ENCODE measurements around the gene NUBP1. TPM values are rescaled to one million over a fixed set of nuclear protein-coding genes. Genes with fewer than 3 reads are reported as not detected.

NUBP1 gene
- total and polyA plus RNA-seq, 9 of the 15 experiments (the other 6 are each of a cell fraction or from before 2014, with no cell fraction given) = 17.2 to 55.1 (median 35.6) TPM

DNA sequence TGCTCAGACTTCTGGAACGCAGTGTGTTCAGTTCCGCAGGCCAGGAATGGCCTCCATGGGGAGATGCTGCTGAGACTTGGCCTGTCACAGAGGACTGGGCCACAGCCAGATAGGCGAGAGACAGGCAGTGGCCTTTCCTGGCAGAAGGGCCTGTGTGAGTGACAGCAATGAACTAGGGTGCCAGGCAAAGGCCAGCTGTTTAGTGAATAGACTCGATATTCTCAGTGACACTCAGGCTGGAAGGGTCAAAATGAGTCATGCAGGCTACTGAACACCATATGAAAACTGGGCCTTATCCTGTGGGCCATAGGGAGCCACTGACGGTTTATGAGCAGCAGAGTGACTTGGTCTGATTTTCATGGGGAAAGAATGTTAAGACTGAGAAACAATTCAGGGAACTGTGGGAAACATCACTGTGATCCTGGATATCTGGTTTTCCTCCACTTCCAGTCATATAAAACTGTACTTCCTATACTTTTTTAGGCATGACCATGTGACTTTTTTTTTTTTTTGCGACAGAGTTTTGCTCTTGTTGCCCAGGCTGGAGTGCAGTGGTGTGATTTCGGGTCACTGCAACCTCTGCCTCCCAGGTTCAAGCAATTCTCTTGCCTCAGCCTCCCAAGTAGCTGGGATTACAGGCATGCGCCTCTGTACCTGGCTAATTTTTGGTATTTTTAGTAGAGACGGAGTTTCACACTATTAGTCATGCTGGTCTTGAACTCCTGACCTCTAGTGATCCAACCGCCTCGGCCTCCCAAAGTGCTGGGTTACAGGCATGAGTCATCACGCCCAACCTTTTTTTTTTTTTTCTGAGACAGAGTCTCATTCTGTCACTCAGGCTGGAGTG lies 5.2 kb upstream of the NUBP1 start (continued):
- TF ChIP-seq ZNF121 (CRISPR knock-in tag; conservative IDR thresholded peaks at IDR 0.05) (peak; percentile 67), CREM (IDR thresholded peaks at IDR 0.05; ENCODE audit: low read depth) (0 out of 2 replicates have a peak, but pooled peaks have one; percentile 27), FOS (IDR thresholded peaks at IDR 0.05; ENCODE audit: extremely low read depth, insufficient read length) (peak; percentile 57), RBBP5 (IDR thresholded peaks at IDR 0.05; ENCODE audit: borderline replicate concordance, insufficient read depth, low read length, poor library complexity, severe bottlenecking) (peak; percentile 35), ZNF589 (CRISPR knock-in tag; IDR thresholded peaks at IDR 0.05; ENCODE audit: low read depth) (0 out of 2 replicates have a peak, but pooled peaks have one; percentile 45), TAF9B (IDR thresholded peaks at IDR 0.05; ENCODE audit: partially characterized antibody) (peak; percentile 37), MTA2 (IDR thresholded peaks at IDR 0.05; ENCODE audit: low read depth) (0 out of 2 replicates have a peak, but pooled peaks have one; percentile 15), ZNF316 (IDR thresholded peaks at IDR 0.05) (peak; percentile 66; the same call in 1 of the 2 replicates), NCOR1 (IDR thresholded peaks at IDR 0.05) (0 out of 2 replicates have a peak, but pooled peaks have one; percentile 6)
- TF ChIP-seq, protein P1, sequence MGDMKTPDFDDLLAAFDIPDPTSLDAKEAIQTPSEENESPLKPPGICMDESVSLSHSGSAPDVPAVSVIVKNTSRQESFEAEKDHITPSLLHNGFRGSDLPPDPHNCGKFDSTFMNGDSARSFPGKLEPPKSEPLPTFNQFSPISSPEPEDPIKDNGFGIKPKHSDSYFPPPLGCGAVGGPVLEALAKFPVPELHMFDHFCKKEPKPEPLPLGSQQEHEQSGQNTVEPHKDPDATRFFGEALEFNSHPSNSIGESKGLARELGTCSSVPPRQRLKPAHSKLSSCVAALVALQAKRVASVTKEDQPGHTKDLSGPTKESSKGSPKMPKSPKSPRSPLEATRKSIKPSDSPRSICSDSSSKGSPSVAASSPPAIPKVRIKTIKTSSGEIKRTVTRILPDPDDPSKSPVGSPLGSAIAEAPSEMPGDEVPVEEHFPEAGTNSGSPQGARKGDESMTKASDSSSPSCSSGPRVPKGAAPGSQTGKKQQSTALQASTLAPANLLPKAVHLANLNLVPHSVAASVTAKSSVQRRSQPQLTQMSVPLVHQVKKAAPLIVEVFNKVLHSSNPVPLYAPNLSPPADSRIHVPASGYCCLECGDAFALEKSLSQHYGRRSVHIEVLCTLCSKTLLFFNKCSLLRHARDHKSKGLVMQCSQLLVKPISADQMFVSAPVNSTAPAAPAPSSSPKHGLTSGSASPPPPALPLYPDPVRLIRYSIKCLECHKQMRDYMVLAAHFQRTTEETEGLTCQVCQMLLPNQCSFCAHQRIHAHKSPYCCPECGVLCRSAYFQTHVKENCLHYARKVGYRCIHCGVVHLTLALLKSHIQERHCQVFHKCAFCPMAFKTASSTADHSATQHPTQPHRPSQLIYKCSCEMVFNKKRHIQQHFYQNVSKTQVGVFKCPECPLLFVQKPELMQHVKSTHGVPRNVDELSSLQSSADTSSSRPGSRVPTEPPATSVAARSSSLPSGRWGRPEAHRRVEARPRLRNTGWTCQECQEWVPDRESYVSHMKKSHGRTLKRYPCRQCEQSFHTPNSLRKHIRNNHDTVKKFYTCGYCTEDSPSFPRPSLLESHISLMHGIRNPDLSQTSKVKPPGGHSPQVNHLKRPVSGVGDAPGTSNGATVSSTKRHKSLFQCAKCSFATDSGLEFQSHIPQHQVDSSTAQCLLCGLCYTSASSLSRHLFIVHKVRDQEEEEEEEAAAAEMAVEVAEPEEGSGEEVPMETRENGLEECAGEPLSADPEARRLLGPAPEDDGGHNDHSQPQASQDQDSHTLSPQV (IDR thresholded peaks at IDR 0.05) = peak; percentile 55; the same call in 1 of the 2 replicates
- TF ChIP-seq, protein P2, sequence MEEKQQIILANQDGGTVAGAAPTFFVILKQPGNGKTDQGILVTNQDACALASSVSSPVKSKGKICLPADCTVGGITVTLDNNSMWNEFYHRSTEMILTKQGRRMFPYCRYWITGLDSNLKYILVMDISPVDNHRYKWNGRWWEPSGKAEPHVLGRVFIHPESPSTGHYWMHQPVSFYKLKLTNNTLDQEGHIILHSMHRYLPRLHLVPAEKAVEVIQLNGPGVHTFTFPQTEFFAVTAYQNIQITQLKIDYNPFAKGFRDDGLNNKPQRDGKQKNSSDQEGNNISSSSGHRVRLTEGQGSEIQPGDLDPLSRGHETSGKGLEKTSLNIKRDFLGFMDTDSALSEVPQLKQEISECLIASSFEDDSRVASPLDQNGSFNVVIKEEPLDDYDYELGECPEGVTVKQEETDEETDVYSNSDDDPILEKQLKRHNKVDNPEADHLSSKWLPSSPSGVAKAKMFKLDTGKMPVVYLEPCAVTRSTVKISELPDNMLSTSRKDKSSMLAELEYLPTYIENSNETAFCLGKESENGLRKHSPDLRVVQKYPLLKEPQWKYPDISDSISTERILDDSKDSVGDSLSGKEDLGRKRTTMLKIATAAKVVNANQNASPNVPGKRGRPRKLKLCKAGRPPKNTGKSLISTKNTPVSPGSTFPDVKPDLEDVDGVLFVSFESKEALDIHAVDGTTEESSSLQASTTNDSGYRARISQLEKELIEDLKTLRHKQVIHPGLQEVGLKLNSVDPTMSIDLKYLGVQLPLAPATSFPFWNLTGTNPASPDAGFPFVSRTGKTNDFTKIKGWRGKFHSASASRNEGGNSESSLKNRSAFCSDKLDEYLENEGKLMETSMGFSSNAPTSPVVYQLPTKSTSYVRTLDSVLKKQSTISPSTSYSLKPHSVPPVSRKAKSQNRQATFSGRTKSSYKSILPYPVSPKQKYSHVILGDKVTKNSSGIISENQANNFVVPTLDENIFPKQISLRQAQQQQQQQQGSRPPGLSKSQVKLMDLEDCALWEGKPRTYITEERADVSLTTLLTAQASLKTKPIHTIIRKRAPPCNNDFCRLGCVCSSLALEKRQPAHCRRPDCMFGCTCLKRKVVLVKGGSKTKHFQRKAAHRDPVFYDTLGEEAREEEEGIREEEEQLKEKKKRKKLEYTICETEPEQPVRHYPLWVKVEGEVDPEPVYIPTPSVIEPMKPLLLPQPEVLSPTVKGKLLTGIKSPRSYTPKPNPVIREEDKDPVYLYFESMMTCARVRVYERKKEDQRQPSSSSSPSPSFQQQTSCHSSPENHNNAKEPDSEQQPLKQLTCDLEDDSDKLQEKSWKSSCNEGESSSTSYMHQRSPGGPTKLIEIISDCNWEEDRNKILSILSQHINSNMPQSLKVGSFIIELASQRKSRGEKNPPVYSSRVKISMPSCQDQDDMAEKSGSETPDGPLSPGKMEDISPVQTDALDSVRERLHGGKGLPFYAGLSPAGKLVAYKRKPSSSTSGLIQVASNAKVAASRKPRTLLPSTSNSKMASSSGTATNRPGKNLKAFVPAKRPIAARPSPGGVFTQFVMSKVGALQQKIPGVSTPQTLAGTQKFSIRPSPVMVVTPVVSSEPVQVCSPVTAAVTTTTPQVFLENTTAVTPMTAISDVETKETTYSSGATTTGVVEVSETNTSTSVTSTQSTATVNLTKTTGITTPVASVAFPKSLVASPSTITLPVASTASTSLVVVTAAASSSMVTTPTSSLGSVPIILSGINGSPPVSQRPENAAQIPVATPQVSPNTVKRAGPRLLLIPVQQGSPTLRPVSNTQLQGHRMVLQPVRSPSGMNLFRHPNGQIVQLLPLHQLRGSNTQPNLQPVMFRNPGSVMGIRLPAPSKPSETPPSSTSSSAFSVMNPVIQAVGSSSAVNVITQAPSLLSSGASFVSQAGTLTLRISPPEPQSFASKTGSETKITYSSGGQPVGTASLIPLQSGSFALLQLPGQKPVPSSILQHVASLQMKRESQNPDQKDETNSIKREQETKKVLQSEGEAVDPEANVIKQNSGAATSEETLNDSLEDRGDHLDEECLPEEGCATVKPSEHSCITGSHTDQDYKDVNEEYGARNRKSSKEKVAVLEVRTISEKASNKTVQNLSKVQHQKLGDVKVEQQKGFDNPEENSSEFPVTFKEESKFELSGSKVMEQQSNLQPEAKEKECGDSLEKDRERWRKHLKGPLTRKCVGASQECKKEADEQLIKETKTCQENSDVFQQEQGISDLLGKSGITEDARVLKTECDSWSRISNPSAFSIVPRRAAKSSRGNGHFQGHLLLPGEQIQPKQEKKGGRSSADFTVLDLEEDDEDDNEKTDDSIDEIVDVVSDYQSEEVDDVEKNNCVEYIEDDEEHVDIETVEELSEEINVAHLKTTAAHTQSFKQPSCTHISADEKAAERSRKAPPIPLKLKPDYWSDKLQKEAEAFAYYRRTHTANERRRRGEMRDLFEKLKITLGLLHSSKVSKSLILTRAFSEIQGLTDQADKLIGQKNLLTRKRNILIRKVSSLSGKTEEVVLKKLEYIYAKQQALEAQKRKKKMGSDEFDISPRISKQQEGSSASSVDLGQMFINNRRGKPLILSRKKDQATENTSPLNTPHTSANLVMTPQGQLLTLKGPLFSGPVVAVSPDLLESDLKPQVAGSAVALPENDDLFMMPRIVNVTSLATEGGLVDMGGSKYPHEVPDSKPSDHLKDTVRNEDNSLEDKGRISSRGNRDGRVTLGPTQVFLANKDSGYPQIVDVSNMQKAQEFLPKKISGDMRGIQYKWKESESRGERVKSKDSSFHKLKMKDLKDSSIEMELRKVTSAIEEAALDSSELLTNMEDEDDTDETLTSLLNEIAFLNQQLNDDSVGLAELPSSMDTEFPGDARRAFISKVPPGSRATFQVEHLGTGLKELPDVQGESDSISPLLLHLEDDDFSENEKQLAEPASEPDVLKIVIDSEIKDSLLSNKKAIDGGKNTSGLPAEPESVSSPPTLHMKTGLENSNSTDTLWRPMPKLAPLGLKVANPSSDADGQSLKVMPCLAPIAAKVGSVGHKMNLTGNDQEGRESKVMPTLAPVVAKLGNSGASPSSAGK (IDR thresholded peaks at IDR 0.05) = peak; percentile 29

Data from K562 (cell line).